Fibroblast of upper back skin (primary cell): ENCODE measurements around the gene RUNX3.
"Not testable (repeated sequence)": the region's sequence is repeated elsewhere in the genome, so short reads cannot be mapped to it uniquely, and the experiment has no call there.

Experiments used
- DNase-seq: peaks from one replicate; pipeline ENCODE4 v3.0.0-alpha.2; 2013

The RUNX3 gene

GRCh38 chr1:24930260-24931145, at the start of gene RUNX3:
Gene RUNX3, minus strand, starts transcription at chr1:24930276. Its CDS starts 408 bp downstream, at chr1:24929868.
- DNase-seq = no peak

GRCh38 chr1:24979232-24979631, 49.2 kb upstream of the RUNX3 start:
- not testable (repeated sequence) for DNase-seq

GRCh38 chr1:24978383-24979032, 48.4 kb upstream of the RUNX3 start:
- no peak for DNase-seq

GRCh38 chr1:24975391-24975790, 45.3 kb upstream of the RUNX3 start:
- no peak for DNase-seq

- no peak for DNase-seq
Observed at GRCh38 chr1:24973315-24973714, 43.2 kb upstream of the RUNX3 start.

GRCh38 chr1:24972915-24973242, 42.8 kb upstream of the RUNX3 start:
- DNase-seq = no peak

- DNase-seq = no peak
Observed at GRCh38 chr1:24972221-24972914, 42.3 kb upstream of the RUNX3 start.

GRCh38 chr1:24970926-24971875, 41.1 kb upstream of the RUNX3 start:
- DNase-seq = peak; percentile 32

- DNase-seq = peak; percentile 63
Observed at GRCh38 chr1:24970399-24970753, 40.3 kb upstream of the RUNX3 start.

GRCh38 chr1:24969596-24970398, 39.7 kb upstream of the RUNX3 start:
- no peak for DNase-seq

GRCh38 chr1:24968941-24969585, 39.0 kb upstream of the RUNX3 start:
- DNase-seq = no peak

GRCh38 chr1:24967962-24968361, 37.9 kb upstream of the RUNX3 start:
- no peak for DNase-seq

- no peak for DNase-seq
Observed at GRCh38 chr1:24967555-24967954, 37.5 kb upstream of the RUNX3 start.

GRCh38 chr1:24966724-24967346, 36.8 kb upstream of the RUNX3 start:
- peak; percentile 84 for DNase-seq

- no peak for DNase-seq
Observed at GRCh38 chr1:24966121-24966723, 36.1 kb upstream of the RUNX3 start.

- DNase-seq = no peak
Observed at GRCh38 chr1:24965571-24965930, 35.5 kb upstream of the RUNX3 start.

- DNase-seq = peak; percentile 87
Observed at GRCh38 chr1:24964811-24965570, 34.9 kb upstream of the RUNX3 start.

- DNase-seq = no peak
Observed at GRCh38 chr1:24963943-24964693, 34.0 kb upstream of the RUNX3 start.
